Measurements from ENCODE around the gene TPPP3. TPM values are rescaled to one million over a fixed set of nuclear protein-coding genes. Genes with fewer than 3 reads are reported as not detected.

TPPP3 gene
- total RNA-seq, 4 donors from 2014 or later, result 32.0 to 116 (median 41.3) TPM

DNA sequence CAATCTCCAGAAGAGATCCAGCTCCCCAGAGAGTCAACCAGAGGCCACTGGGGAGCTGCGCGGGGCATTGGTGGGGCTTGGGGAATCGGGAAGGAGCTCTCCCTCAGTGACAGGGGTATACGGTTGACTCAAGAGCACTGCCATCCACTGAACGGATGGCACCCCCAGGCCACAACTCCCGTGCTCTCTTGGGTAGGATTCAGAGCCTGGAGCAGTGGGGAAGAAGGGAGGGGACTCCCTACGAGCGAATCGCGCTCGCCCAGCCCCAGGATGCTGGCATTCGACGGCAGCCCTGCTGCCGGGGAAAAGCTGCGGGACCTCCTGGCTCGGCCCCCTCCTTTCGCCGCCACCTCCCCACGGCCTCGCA lies 473 bp upstream of the TPPP3 start:
- WGBS, result 7% methylated on average over 6 of the region's 20 CpGs
- TF ChIP-seq EP300 (IDR thresholded peaks at IDR 0.05) (no peak), POLR2AphosphoS5 (IDR thresholded peaks at IDR 0.05) (no peak), POLR2A (IDR thresholded peaks at IDR 0.05; ENCODE audit: low read depth) (no peak)
- TF ChIP-seq, protein P1, sequence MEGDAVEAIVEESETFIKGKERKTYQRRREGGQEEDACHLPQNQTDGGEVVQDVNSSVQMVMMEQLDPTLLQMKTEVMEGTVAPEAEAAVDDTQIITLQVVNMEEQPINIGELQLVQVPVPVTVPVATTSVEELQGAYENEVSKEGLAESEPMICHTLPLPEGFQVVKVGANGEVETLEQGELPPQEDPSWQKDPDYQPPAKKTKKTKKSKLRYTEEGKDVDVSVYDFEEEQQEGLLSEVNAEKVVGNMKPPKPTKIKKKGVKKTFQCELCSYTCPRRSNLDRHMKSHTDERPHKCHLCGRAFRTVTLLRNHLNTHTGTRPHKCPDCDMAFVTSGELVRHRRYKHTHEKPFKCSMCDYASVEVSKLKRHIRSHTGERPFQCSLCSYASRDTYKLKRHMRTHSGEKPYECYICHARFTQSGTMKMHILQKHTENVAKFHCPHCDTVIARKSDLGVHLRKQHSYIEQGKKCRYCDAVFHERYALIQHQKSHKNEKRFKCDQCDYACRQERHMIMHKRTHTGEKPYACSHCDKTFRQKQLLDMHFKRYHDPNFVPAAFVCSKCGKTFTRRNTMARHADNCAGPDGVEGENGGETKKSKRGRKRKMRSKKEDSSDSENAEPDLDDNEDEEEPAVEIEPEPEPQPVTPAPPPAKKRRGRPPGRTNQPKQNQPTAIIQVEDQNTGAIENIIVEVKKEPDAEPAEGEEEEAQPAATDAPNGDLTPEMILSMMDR (IDR thresholded peaks at IDR 0.05), result no peak
- Histone ChIP-seq H3K4me3 (peak overlapping the region; percentile 62 to 74 (median 64)), H3K27me3 (no peaks in the 10 kb centered on the region), H3K4me1 (peaks cover 63 to 96% (median 92%) of the 10 kb centered on the region in 4 donors), H3K36me3 (peaks cover 0 to 17% (median 0%) of the 10 kb centered on the region in 4 donors), H3K27ac (replicated peaks in 1 of 4) (peak overlapping the region; percentile 80 to 88 (median 81)), H3K9me3 (no peaks in the 10 kb centered on the region)
- DNase-seq (ENCODE audit: extremely low spot score), result no peak
- intact Hi-C loops (cut with DNase I), result no loop called here

GRCh38 chr16:67392301-67393059 lies 818 bp downstream of the TPPP3 start:
- H3K9me3 ChIP-seq, result no peaks in the 10 kb centered on the region
- H3K4me3 ChIP-seq, result peak overlapping the region; percentile 62 to 74 (median 64)
- intact Hi-C loops (cut with DNase I), result no loop called here
- H3K27me3 ChIP-seq, result no peaks in the 10 kb centered on the region
- peaks cover 57 to 83% (median 80%) of the 10 kb centered on the region in 4 donors for H3K4me1 ChIP-seq
- WGBS, result 28% methylated on average over 18 of the region's 18 CpGs
- TF ChIP-seq EP300 (IDR thresholded peaks at IDR 0.05) (no peak), POLR2A (IDR thresholded peaks at IDR 0.05; ENCODE audit: low read depth) (no peak), POLR2AphosphoS5 (IDR thresholded peaks at IDR 0.05) (no peak)
- TF ChIP-seq, protein P1 (IDR thresholded peaks at IDR 0.05), result no peak
- peak overlapping the region; percentile 80 to 88 (median 81) for H3K27ac ChIP-seq (replicated peaks in 1 of 4)
- DNase-seq (ENCODE audit: extremely low spot score), result no peak
- H3K36me3 ChIP-seq, result peaks cover 0 to 20% (median 0%) of the 10 kb centered on the region in 4 donors

DNA sequence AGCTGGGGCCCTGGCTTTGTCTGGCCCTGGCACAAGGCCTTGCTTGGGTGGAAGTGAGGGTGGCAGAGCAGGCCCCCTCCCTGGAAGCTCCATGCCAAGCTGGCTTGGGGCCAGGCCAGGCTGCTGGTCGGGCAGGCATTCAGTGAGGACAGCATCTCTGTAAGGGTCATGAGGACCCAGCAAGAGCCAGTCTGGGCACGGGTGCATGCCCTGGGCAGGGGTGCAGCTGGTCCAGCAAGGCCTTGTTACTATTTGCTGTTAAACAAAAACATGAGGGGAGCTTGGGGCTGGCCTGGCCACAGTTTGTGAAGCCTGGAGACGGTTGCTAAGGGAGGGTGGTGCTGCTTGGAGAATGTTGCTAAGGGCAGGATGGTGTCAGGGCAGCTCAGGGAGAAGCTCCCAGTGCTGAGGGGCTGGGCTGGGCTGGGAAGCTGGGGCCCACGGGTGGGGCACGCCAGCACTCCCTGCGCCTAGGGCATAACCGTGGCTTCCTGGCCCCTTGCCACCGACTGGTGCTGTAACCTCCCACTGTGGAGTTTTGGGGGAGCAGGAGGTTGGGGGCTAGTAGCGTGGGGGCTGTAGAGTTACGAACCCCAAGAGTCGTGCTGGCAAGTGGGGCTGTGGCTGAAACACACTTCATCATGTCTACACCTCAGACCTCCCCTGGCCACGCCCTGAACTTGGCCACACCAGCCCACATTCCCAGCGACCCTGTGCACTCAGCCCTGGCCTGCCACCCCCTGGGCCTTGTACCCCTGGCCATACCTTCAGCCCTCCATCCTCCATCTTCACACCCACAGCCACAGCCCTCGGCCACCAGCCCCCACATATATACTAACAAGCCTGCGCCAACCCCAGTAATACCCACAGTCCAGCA lies 1.6 kb downstream of the TPPP3 start:
- DNase-seq (ENCODE audit: extremely low spot score), result no peak
- intact Hi-C loops (cut with DNase I), result no loop called here
- H3K27ac ChIP-seq (replicated peaks in 1 of 4), result peak overlapping the region; percentile 80 to 88 (median 81)
- no peak for TF ChIP-seq POLR2A (IDR thresholded peaks at IDR 0.05; ENCODE audit: low read depth)
- TF ChIP-seq POLR2AphosphoS5 (IDR thresholded peaks at IDR 0.05), result no peak
- no peak for TF ChIP-seq EP300 (IDR thresholded peaks at IDR 0.05)
- TF ChIP-seq, protein P1 (IDR thresholded peaks at IDR 0.05), result no peak
- WGBS, result 38% methylated on average over 10 of the region's 15 CpGs
- H3K4me1 ChIP-seq, result peaks cover 49 to 75% (median 72%) of the 10 kb centered on the region in 4 donors
- no peaks in the 10 kb centered on the region for H3K27me3 ChIP-seq
- peaks cover 0 to 24% (median 0%) of the 10 kb centered on the region in 4 donors for H3K36me3 ChIP-seq
- no peaks in the 10 kb centered on the region for H3K9me3 ChIP-seq
- peak overlapping the region; percentile 62 to 74 (median 64) for H3K4me3 ChIP-seq

- H3K4me3 ChIP-seq, result peak overlapping the region in 3 of 4 donors; percentile 62 to 74 (median 67)
- intact Hi-C loops (cut with DNase I), result no loop called here
- no peaks in the 10 kb centered on the region for H3K27me3 ChIP-seq
- TF ChIP-seq EP300 (IDR thresholded peaks at IDR 0.05) (no peak), POLR2A (IDR thresholded peaks at IDR 0.05; ENCODE audit: low read depth) (no peak), POLR2AphosphoS5 (IDR thresholded peaks at IDR 0.05) (no peak)
- TF ChIP-seq, protein P1 (IDR thresholded peaks at IDR 0.05), result no peak
- H3K27ac ChIP-seq (replicated peaks in 1 of 4), result peak overlapping the region; percentile 80 to 88 (median 81)
- 96% methylated on average over 8 of the region's 11 CpGs for WGBS
- H3K9me3 ChIP-seq, result no peaks in the 10 kb centered on the region
- H3K36me3 ChIP-seq, result peaks cover 0 to 24% (median 0%) of the 10 kb centered on the region in 4 donors
- H3K4me1 ChIP-seq, result peaks cover 41 to 68% (median 65%) of the 10 kb centered on the region in 4 donors
- no peak for DNase-seq (ENCODE audit: extremely low spot score)
These were observed 2.4 kb downstream of the TPPP3 start for GRCh38 chr16:67390816-67391423.

Data from esophagus muscularis mucosa (tissue), 4 donors.